CD4-positive, alpha-beta T cell treated with Interleukin-15 for 4 hours (primary cell): ENCODE data around the gene MRPL48.
"Not testable (repeated sequence)": the region's sequence is repeated elsewhere in the genome, so short reads cannot be mapped to it uniquely, and the experiment has no call there.

Source experiments
- DNase-seq: peaks from one replicate; pipeline ENCODE4 v3.0.0-alpha.2; 2020; ENCODE audit warnings: low spot score

Gene MRPL48

DNA sequence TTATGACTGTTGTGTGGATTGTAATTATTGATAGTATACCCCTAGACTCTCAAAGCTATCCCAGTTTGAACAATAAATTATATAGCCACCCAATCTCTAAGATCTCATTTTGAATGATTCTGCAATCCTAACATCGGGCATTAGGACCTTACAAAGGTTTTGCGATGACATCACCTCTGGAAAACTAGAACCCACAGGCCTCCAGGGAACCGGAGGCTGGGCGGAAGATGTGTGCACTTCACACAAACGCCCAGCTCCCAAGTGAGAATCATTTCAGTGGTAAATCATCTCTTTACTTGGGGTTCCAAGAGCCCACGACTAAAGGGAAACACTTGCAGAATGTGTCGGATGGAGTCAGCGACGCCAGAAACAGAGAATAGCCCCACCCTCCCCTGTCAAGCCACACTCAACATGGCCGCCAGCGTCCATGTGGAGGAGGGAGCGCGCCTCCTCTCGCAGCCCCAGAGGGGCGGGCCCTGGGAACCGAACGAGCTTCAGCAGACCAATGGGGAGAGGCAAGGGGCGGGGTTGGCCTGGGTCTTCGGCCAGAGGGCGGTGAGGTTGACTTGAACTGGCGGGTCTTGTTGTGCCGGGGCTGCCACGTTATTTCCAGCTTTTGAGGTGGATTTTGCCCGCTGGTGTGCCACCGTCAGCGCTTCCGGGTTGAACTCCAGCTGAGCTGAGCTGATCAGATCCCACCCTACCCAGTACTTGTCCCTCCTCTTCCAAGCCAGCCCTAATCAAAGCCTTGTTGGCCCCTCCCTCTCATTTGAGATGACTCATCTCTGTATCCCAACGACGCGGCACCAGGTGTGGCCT lies 8.4 kb upstream of the MRPL48 start:
- DNase-seq, result peak; percentile 98

DNA sequence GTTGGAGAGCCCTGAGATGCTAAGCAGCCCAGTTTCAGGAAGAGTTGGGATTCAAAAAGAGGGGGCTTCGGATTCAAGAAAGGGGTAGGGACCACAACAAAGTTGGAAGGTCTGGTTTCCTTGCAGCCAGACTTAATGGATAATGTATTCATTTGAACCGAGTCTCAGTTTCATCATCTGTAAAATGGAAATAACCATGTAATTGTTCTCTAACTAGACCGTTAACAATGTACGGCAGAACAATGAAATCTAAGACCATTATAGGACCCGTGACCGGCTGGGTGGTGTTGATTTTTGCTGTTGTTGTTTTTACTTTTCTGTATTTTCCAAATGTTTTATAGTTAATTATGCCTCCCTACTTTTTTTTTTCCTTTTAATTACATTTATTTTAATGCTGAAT lies 6.4 kb upstream of the MRPL48 start:
- no peak for DNase-seq

DNA sequence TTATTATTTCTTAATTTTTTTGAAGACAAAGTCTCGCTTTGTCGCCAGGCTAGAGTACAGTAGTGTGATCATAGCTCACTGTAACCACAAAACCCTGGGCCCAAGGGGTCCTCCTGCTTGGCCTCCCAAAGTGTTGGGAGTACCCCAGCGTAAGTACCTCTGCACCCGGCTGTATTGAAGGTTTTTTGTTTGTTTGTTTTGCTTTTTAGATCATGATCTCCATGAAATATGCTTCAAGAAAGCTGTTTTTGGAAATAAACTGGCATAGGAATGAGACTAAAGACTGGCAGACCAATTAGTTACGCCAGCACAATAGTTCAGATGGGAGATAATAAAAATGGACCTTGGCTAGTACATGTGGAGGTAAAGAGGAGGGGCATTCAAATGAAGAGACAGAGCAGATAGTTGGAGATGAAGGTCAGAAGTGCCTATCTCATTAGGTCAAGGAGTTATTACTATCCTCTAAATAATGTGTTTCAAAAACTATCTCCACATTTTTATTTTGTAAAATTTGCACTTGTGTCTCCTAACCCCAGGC lies 4.1 kb upstream of the MRPL48 start:
- DNase-seq, result no peak

DNA sequence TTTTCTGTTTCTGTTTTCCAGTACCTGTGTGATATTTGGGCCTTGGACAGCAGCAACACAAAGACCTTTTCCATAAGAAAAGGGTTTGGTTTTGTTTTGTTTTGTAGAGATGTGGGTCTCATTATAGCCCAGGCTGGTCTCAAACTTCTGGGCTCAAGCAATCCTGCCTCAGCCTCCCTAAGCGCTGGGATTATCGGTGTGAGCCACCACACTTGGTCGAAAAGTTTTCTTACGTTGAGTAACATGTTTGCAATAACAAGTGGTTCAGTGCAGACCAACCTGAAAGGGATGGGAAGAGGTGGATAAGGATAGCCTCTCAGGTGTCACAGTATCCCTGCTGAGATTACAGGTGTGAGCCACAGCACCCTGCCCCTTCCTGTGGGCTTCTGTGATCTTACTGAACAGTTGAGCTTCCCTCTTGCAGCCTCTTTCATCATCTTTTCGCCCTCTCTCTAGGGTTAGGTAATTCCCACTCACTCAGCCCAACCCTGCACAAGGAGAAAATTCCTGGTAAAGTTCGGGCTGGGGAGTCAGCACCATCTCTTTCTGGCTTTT lies 3.5 kb upstream of the MRPL48 start:
- no peak for DNase-seq

DNA sequence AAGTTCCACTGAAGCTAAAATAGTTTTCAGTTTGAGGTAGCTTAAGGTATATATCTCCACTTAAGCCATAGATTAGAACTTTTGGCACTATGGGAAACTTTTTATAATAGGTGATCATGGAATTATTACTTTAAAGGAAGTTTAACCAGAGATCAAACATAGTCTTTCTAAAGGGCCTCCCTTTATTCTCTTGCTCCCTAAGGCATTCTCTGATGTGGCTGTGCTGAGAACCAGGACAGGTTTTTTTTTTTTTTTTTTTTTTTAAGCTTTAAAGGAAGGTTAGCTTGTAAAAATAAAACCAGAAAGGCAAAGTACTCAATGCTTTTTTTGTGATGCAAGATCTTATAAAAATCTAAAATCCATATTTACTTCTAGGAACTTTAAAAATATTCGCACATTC lies 2.9 kb upstream of the MRPL48 start:
- no peak for DNase-seq

DNA sequence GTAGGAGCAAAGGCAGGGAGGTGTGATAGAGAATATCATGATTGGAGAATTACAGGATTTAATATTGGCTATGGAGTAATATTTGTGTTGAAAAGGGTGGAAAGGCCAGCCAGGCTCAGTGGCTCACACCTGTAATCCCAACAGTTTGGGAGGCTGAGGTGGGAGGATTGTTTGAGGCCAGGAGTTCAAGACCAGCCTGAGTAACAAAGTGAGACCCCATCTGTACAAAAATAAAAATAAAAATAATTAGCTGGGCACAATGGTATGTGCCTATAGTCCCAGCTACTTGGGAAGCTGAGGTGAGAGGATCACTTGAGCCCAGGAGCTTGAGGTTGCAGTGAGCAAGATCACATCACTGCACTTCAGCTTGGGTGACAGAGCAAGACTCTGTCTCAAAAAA lies 2.2 kb upstream of the MRPL48 start:
- DNase-seq, result not testable (repeated sequence)

DNA sequence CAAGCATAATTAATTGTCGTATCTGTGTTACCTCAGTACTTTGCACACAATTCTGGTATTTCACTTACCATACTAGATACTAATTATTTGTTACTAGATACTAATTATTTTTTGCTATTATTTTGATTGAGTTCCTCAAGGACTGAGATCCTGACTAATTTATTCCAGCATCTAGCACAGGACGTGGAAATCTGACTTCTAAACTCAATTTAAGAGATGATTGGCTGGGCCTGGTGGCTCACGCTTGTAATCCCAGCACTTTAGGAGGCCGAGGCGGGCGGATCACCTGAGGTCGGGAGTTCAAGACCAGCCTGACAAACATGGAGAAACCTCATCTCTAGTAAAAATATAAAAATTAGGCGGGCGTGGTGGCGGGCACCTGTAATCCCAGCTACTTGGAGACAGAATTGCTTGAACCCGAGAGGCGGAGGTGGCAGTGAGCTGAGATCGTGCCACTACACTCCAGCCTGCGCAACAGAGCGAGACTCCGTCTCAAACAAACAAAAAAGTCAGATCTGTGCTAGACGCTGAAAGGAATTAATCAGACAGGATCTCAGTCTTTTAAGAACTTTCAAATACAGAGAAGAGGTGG lies 527 bp upstream of the MRPL48 start:
- no peak for DNase-seq

DNA sequence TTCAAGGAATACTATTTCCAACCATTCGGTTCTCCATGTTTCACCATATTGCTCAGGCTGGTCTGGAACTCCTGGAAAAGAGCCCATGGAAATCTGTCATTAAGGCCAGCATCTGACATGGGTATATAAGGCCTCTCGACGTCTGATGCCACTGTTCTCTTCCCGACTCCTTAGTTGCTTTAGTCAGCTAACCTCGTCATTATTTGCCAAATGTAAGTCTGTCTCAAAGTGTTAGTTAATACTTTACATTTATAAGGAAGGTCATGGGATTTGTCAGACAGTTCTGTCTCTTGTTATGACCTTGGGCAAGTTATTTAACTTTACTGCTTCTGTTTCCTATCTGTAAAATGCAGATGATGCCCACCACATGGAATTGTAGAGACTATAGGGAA lies 1.6 kb downstream of the MRPL48 start:
- no peak for DNase-seq

DNA sequence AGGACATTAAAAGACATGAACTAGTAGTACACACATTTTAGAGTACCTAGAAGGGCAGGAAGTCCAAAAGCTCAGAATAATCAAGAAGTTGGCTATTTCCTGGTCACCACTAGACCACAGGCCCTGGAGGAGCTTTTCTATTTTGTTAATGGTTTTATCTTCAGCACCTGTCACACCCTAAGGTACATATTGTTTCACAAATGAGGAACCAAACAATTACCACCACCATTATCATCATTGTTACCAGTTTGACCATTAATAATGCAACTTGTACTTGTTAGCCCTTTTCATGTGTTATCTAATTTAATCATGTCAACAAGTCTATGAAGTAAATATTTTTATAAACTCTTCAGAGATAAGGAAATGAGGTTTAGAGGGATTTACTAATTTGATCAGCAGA lies 4.9 kb downstream of the MRPL48 start:
- no peak for DNase-seq

DNA sequence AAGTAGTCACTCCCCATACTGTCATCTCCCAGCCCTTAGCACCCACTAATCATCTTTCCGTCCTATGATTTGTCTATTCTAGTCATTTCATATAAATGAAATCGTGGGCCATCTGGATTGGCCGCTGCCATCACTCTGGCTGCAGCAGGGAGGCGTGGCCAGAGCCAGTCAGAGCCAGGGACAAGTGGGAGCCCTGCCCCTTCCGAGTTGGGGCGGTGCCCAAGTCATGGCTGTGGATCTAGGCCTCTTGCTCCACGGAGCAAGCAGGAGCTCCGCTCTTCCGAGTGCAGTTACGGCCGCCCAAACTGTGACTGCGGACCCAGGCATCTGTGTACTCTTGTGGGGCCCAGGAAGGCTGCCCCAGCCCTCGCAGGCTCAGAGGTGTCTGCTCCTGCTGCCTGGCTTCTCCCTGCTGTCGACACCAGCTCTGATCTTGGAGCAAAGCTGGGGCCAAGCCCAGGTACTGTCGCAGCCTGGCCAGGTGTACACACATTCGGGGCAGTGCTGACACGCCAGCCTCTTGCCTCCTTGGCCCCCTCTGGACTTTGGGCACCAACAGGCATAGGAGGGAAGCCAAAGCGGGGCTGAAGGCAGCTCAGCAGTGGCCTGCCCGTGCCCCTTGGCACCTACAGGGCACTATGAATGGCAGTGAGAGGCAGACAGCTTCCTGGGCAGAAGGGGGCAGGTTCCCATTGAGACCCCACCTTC lies 8.4 kb downstream of the MRPL48 start:
- DNase-seq, result no peak

DNA sequence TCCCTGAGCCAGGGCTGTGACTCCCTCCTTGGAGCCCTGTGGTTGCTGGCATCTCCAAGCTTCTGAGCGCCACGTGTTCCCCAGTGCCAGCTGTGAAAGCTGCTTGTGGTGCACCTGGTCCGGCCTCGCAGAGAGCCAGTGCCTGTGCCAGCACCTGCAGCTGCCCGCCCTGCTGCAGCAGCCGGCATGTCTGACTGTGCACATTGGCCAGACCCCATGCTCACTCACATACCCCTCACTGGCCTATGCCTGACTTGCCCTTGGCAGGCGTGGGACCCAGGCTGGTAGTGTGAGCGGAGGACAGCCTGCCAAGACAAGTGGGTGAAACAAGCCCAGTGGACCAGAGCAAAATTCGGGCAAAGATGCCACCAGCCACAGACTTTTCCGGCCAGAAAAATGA lies 9.8 kb downstream of the MRPL48 start:
- DNase-seq, result no peak

DNA sequence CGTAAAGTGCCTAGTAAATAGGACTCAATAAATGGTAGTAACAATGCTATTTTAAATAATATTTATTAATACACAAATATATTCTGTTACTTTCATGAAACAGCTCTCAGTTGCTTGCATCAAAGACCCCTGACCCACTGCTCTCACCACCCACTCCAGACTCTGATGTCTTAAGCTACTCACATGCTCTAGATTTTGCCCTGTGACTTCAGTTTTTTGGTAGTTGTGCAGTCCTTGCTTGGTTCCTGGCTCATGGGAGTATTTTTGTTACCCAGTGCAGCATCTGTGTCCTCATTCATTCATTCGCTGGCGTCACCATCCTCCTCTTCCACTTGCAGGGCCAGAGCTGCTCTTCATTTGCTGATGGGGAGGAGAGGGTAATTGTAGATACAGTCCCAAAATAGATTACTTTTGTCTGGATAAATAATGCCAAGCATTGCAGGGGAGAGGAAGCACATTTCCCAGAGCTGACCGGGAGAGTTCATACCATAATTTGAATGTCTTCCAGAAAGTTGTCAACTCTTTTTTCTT lies 12.7 kb downstream of the MRPL48 start:
- no peak for DNase-seq

DNA sequence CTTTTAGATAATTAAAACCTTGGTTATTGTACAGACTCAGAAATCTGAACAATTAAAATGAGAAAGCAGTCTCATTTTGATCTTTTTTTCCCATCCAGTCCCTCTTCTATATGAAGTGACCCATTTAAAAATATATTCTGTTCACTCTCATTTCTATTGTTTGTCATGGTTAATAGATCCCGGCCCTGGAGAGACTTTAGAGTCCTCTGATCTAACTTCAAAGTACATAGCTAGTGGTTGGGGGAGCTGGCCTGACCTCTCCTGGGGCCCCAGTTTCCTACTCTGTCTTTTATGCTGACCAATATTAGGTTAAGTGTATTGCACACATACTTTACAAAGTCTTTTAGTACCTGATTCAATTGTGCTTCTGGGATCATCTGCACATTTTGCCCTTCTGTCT lies 13.5 kb downstream of the MRPL48 start:
- DNase-seq, result no peak

DNA sequence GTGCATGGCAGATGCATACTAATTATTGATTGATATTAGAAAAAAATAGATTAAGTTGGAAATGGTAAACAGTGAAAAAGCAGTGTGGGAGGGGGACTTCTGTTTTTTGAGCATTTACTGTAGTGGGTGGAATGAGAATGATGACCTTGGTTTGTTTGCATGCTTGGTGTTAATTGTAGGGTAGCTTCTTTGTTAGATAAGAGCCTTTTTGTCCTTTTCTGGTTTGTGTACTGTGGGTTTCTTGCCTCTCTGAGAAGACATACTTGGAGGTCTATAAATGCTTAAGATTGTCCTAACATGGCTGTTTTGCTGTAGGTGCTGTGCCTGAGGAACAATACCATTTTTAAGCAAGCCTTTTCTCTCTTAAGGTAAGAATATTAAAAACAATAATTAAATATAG lies 17.0 kb downstream of the MRPL48 start:
- no peak for DNase-seq

DNA sequence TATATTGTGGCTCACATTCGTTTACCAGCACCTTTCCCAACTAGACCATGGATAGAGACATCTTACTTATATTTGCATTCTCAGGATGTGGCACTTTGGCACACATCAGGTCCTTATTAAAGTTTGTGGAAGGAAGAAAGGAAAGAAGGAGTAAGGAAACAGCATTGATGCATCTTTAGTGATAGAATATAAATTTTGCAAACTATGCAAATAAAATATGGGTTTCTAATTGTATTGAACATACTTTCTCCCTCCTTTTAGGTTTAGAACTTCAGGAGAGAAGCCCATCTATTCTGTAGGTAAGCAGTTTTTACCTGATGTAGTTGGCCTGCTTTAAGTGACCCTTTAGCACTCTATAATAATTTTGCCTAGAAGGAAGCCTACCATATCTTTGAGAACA lies 20.4 kb downstream of the MRPL48 start:
- DNase-seq, result no peak

DNA sequence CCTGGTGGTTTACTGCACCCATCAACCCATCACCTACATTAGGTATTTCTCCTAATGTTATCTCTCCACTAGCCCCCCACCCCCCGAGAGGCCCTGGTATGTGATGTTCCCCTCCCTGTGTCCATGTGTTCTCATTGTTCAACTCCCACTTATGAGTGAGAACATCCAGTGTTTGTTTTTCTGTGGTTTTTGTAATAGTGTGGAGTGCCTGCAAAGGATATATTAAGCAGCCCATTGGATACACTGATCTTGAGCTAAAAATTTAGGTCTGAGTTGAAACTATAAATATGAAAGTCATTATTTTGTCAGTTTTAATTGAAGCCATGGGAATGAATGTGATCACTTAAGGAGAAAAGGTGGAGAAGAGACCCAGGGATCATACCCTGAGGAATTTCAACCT lies 23.0 kb downstream of the MRPL48 start:
- no peak for DNase-seq

DNA sequence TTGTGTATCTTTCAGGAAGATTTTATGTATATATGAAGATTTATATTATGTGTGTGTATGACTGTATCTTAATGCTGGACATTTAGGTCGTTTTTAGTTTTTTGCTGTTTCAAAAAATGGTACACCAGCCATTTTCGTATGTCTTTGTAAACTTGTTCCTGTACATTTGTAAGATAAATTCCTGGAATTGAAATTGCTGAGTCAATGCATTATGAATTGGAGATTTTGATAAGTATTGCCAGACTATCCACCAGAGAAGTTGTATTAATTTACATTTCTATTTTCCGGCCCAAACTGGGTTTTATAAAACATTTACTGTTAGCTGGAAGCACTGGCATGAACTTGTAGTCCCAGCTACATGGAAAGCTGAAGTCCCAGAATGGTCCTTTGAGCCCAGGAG lies 24.6 kb downstream of the MRPL48 start:
- no peak for DNase-seq

DNA sequence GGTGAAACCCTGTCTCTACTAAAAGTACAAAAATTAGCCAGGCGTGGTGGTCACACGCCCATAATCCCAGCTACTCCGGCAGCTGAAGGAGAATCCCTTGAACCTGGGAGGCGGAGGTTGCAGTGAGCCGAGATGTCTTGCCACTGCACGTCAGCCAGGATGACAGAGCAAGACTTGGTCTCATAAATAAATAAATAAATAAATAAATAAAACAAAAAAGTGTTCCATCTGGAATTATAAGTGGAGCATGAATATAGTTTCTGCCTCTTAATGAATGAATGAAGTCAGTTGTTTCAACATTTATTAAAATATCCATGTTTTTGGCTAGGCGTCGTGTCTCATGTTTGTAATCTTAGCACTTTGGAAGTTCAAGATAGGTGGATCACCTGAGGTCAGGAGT lies 27.1 kb downstream of the MRPL48 start:
- no peak for DNase-seq

DNA sequence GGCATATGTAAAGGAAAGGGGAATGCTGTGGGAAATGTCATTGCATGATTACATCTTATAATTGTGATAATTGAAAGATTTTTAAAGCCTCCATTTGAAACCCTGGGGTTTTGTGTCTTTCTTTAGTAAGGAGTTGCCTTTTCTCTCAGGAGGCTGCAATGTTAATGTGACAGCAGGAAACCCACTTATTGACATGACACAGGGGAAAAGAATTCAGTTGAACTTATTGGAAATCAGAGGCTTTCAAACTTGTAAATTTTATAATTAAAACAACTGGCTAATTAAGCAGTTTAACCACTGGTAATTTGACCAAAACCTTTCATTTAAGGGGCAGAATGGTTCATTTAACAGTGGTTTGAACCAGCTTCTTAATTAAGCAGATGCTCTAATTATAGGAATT lies 31.2 kb downstream of the MRPL48 start:
- no peak for DNase-seq

DNA sequence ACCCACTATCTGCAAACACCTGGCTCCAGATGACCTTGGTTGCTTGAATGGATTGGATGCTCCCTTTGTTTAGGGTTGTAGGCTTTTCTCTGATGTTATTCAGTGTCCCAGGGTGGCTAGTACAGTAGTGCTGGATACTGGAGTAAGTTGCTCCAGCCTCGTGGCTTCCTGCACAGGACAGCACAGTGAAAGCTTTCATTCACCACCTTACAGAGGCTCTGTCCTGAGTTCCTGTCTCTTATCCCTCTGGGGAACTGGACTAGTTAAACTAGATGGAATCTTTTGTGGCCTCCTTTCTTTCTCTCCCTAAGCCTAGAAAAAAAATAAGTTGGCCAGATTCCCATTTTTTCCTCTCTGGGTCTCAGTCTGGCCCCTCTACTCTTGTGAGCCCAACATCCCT lies 42.6 kb downstream of the MRPL48 start:
- no peak for DNase-seq

DNA sequence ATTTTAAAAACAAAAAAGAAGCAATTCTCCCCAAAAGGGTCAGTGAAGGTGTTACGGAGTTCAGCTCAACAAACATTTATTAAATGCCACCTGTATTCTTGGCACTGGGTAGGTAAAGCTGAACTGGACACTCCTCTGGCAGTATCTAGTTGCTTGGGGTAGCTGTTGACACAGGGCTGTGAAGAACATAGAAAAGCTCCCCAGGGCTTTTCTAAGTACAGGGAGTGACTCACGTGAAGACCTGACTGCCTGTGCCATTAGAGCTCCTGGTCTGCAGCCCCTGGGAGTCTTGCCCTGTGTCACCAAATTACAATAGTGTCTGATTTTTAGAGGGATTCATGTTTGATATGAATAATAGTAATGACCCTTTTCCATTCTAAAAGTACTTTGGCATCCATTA lies 45.4 kb downstream of the MRPL48 start:
- DNase-seq, result no peak

DNA sequence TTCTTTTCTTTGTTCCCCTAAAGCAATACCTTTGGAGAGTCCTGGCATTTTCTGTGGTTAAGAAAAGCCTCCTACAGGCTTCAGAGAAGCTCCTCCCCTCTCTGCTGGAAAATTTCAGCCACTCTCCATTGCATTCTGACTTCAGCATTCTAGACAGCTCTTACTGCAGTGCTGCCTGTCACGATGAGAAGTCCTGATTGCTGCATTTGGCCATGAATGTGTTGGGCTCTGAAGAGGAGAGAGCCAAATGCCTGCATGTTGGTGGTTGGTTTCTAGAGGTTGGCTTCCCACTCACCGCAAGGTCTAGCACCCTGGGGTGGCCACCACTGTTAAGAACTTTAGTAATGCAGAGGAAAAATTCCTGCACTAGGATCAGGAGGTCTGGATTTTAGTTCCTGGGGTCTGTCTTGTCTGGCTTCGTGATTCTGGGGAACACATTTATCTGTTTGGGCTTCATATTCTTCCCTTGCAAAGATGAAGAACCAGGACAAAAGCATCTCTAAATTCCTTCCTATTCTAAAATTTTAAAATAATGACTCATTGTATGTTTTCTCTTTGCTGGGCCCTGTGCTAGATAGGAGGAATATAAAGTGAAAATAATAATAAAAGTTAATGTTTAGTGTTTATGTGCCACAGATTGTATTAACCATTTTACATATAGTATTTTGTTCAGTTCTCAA lies 50.9 kb downstream of the MRPL48 start:
- no peak for DNase-seq
